Aorta (tissue), 5 donors: ENCODE data around the gene CHD8. TPM values are rescaled to one million over a fixed set of nuclear protein-coding genes. Genes with fewer than 3 reads are reported as not detected.

Experiments used
- ATAC-seq: fragments of 200-7000 bp; cut with Tn5 transposase; one replicate; pipeline ENCODE4 v1.9.1; 2022; ENCODE audit warnings: moderate library complexity; ENCODE audit not compliant: low FRiP score
- DNase-seq, 2 donors: peaks; one replicate each; pipeline ENCODE4 v3.0.0-alpha.2; 2020
- H3K27ac ChIP-seq, 2 donors: one replicate each; pipeline ENCODE4 v1.5.1; 2013; ENCODE audit warnings: low read length in 2 of 2, mild to moderate bottlenecking in 2 of 2, moderate library complexity in 2 of 2, control low read depth in 1 of 2, inconsistent platforms in 1 of 2, low read depth in 1 of 2
- H3K27me3 ChIP-seq, 2 donors: one replicate each; pipeline ENCODE4 v1.6.1; 2013; ENCODE audit warnings: control low read depth in 1 of 2, low read length in 1 of 2, mild to moderate bottlenecking in 1 of 2, moderate library complexity in 1 of 2; ENCODE audit not compliant: insufficient read depth in 2 of 2, control insufficient read depth in 1 of 2
- H3K36me3 ChIP-seq, 2 donors: one replicate each; pipeline ENCODE4 v1.6.1; 2013; ENCODE audit warnings: control low read depth in 1 of 2, low read length in 1 of 2, mild to moderate bottlenecking in 1 of 2; ENCODE audit not compliant: insufficient read depth in 2 of 2, control insufficient read depth in 1 of 2
- H3K4me1 ChIP-seq, 2 donors: one replicate each; pipeline ENCODE4 v1.6.1; 2013; ENCODE audit warnings: low read length in 2 of 2, control low read depth in 1 of 2, mild to moderate bottlenecking in 1 of 2, moderate library complexity in 1 of 2; ENCODE audit not compliant: insufficient read depth in 2 of 2, control insufficient read depth in 1 of 2
- H3K4me3 ChIP-seq, 2 donors: one replicate each; pipeline ENCODE4 v1.5.1; 2013; ENCODE audit warnings: low read length in 2 of 2, control low read depth in 1 of 2, mild to moderate bottlenecking in 1 of 2
- H3K9me3 ChIP-seq: one replicate; pipeline ENCODE4 v1.6.1; 2013; ENCODE audit warnings: mild to moderate bottlenecking, low read length; ENCODE audit not compliant: control insufficient read depth
- WGBS, 2 donors: extraction: QIAGEN DNeasy Blood & Tissue Kit; methylation state at CpG; one replicate each; pipeline ENCODE4 v1.1.7; 2013; 5-methylcytosine and 5-hydroxymethylcytosine counted together
- intact Hi-C, 2 donors: fragments of 100-400 bp; cut with DNase I; formaldehyde crosslinking; loops; one replicate each; pipeline versions ENCODE4 v1.14.2 to v1.15.0; 2022
- polyA plus RNA-seq, 2 donors: library from polyadenylated mRNA; stranded (reverse); fragments of 200-250 nt; gene quantifications; one replicate each; pipeline ENCODE4 v1.2.3, GENCODE V29; 2013
- total RNA-seq, 2 donors: library from RNA; stranded (reverse); fragmentation: NEBNext Ultra II Directional; extraction: Animal tissue kit (Norgen Biotek cat#: 25700); gene quantifications; one replicate each; pipeline ENCODE4 v1.2.1, GENCODE V29; 2021
- donor health status: healthy with polysubstance abuse.
- donor health status: Bipolar disorder and iron deficiency.
- donor health status: DM: no; HTN: no; CAD: no.
- donor health status: DM: no; HTN: no; CAD: no.
- donor health status: DM: yes; HTN: yes; CAD: no.

The CHD8 gene
- total and polyA plus RNA-seq, 4 donors = 10.4 to 73.3 (median 47.2) TPM

DNA sequence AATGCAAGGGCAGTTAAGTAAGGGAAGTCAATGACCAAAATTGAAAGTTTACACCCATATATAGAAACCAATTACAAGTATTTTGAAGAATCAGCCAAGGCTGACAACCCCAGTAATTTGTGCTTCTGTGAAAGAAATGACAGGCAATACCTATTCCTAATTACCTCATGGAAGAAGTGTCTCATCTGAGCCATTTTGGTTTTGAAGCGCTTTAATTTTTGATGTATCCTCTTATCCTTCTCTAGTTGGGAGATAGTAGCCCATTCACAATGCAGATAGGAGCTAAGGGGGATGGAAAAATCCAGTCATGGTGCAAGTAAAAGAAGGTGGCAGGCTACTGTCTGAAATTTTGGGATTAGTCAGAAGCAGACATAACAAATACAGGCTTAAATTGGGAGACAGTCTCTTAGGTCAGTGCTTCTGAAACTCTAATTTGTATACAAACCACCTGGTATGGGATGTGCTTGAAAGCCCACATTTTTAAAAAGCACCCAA, 41.7 kb downstream of the CHD8 start:
- no peak for ATAC-seq
- 95 to 98% methylated on average over 1 of the region's 1 CpG for WGBS, 2 donors
- no peak for DNase-seq
- intact Hi-C loops = no loop called here
- H3K27me3 ChIP-seq = no peaks in the 10 kb centered on the region
- no peak overlapping the region for H3K27ac ChIP-seq
- peaks cover 5 to 6% of the 10 kb centered on the region in 2 donors for H3K36me3 ChIP-seq
- H3K9me3 ChIP-seq = no peaks in the 10 kb centered on the region
- no peak overlapping the region for H3K4me3 ChIP-seq
- no peaks in the 10 kb centered on the region for H3K4me1 ChIP-seq

DNA sequence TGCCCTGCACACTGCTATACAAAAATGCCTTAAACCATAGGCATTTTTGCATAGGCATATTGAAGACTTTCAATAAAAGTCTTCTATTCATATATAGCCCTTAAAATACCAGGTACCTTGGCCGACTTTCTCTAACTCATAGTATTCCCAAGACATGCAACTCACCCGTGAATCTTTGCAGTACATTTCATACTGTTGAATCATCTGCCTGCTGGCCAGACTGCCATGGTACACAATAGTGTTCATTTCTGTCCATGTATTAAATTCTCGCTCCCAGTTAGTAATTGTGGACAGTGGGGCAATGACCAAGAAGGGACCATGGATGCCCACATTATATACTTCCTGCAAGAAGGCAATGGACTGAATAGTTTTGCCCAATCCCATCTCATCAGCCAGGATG, 47.8 kb downstream of the CHD8 start:
- 63% methylated on average over 3 of the region's 3 CpGs for WGBS, 2 donors
- intact Hi-C loops = no loop called here
- H3K4me3 ChIP-seq = no peak overlapping the region
- no peaks in the 10 kb centered on the region for H3K9me3 ChIP-seq
- no peak for DNase-seq
- H3K27ac ChIP-seq = no peak overlapping the region
- no peaks in the 10 kb centered on the region for H3K27me3 ChIP-seq
- peaks cover 11 to 14% of the 10 kb centered on the region in 2 donors for H3K36me3 ChIP-seq
- ATAC-seq = no peak
- H3K4me1 ChIP-seq = no peaks in the 10 kb centered on the region

DNA sequence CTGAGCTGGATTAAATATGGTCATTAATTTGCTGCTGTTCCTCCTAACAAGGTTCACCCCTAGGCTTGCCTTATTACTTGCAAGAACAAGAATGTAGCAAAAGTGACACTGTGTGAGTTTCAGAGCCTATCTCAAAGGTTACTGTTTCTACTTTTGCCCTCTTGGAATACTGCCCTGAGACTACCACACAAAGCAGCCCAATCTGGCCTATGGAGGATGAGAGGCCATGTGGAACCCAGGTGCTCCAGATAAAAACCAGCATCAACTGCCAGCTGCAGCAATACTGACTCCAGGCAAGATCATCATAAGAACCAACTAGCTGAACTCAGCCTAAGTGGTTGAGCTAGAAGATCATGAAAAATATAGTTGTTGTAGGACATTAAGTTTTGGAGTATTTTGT, 49.7 kb downstream of the CHD8 start:
- DNase-seq = no peak
- H3K36me3 ChIP-seq = peaks cover 16 to 22% of the 10 kb centered on the region in 2 donors
- no peaks in the 10 kb centered on the region for H3K9me3 ChIP-seq
- H3K4me3 ChIP-seq = no peak overlapping the region
- ATAC-seq = no peak
- no peaks in the 10 kb centered on the region for H3K27me3 ChIP-seq
- intact Hi-C loops = no loop called here
- no peaks in the 10 kb centered on the region for H3K4me1 ChIP-seq
- no peak overlapping the region for H3K27ac ChIP-seq

DNA sequence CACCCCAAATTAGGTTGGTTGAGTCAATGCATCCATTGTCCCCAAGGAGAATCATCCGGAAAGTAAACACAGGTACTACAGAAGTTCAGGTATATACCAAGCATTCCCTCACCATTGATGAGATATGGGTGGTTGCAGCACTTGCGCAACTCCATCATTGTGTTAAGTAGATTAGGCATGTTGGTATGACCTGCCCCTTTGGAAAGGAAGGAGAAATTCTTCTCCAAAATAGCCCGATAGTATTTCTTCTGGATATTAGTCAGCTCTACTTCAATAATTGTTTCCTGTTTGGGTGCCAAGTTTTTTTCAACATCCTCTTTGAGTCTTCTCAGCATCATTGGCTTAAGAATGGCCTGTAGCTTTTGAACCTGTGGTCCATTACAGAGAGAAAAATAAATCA, 50.8 kb downstream of the CHD8 start:
- 73 to 75% methylated on average over 3 of the region's 3 CpGs for WGBS, 2 donors
- intact Hi-C loops = no loop called here
- DNase-seq (no peak), ATAC-seq (no peak)
- Histone ChIP-seq H3K27ac (no peak overlapping the region), H3K4me1 (no peaks in the 10 kb centered on the region), H3K9me3 (no peaks in the 10 kb centered on the region), H3K27me3 (no peaks in the 10 kb centered on the region), H3K36me3 (peaks cover 15 to 23% of the 10 kb centered on the region in 2 donors), H3K4me3 (no peak overlapping the region)

DNA sequence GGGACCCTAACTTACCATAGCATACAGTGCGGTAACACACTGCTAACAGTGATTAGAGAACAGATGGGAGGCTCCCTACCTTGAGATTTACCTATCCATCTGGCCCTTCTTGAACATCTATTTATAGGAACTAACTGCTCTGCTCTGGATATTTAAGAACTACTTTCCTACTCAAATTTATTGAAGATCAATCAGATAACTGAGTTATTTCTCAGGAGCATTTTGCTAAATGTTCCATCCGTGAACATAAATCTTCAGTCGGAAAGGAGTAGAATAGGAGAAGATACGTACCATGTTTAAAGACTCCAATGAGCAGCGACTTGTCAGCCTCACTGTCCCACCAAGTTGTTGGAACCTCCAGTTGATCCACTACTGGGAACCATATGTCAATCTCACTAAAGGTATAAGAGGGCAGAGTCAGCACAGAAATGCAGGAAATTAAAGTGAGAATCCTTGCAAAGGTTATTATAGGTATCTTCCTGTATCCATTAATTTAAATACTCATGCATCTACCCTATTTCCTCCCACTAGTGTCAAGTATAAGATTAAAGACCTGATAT, 56.5 kb downstream of the CHD8 start:
- intact Hi-C loops = no loop called here

DNA sequence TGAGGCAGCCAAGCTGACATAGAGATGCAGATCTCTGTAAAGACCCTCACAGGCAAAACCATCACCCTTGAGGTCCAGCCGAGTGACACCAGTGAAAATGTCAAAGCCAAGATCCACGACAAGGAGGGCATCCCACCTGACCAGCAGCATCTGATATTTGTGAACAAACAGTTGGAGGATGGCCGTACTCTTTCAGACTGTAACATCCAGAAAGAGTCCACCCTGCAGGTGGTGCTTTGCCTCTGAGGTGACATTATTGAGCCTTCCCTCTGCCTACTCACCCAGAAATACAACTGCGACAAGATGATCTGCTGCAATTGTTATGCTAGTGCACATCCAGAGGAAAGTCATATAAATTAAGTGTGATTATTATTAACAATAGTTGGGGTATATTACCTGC, 57.0 kb downstream of the CHD8 start:
- Histone ChIP-seq H3K27me3 (no peaks in the 10 kb centered on the region), H3K36me3 (peaks cover 16 to 27% of the 10 kb centered on the region in 2 donors), H3K4me3 (no peak overlapping the region), H3K27ac (no peak overlapping the region), H3K9me3 (no peaks in the 10 kb centered on the region), H3K4me1 (no peaks in the 10 kb centered on the region)
- 95 to 97% methylated on average over 4 of the region's 4 CpGs for WGBS, 2 donors
- intact Hi-C loops = no loop called here
- ATAC-seq (no peak), DNase-seq (no peak)

More for the DNA sequence above, 56.5 kb downstream of the CHD8 start:
- Histone ChIP-seq H3K4me1 (no peaks in the 10 kb centered on the region), H3K9me3 (no peaks in the 10 kb centered on the region), H3K36me3 (peaks cover 16 to 25% of the 10 kb centered on the region in 2 donors), H3K27me3 (no peaks in the 10 kb centered on the region), H3K4me3 (no peak overlapping the region), H3K27ac (no peak overlapping the region)
- ATAC-seq (no peak), DNase-seq (no peak)
- WGBS, 2 donors = 96 to 98% methylated on average over 5 of the region's 5 CpGs

DNA sequence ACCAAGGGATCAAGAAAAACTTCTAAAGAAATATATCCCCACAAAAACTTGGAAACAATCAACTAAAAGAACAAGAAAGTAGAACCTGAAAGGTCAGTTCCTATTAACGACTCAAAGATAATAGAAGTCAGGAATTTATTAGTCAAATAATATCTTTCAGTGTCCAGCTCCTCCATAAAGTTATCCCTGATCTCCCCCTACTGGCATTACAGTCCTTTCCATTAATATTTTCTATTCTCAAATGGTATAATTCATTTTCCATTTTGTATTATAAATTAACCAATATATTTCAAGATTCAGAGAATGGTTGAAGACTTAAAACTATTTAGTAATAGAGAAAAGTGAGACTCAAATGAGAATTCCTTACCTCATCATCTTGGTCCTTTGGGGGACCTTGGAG, 60.5 kb downstream of the CHD8 start:
- Histone ChIP-seq H3K27ac (no peak overlapping the region), H3K4me1 (no peaks in the 10 kb centered on the region), H3K4me3 (no peak overlapping the region), H3K36me3 (peaks cover 13 to 23% of the 10 kb centered on the region in 2 donors), H3K27me3 (no peaks in the 10 kb centered on the region), H3K9me3 (no peaks in the 10 kb centered on the region)
- DNase-seq = no peak
- intact Hi-C loops = no loop called here
- ATAC-seq = no peak
- WGBS, 2 donors = 0 to 39% methylated on average over 1 of the region's 1 CpG

DNA sequence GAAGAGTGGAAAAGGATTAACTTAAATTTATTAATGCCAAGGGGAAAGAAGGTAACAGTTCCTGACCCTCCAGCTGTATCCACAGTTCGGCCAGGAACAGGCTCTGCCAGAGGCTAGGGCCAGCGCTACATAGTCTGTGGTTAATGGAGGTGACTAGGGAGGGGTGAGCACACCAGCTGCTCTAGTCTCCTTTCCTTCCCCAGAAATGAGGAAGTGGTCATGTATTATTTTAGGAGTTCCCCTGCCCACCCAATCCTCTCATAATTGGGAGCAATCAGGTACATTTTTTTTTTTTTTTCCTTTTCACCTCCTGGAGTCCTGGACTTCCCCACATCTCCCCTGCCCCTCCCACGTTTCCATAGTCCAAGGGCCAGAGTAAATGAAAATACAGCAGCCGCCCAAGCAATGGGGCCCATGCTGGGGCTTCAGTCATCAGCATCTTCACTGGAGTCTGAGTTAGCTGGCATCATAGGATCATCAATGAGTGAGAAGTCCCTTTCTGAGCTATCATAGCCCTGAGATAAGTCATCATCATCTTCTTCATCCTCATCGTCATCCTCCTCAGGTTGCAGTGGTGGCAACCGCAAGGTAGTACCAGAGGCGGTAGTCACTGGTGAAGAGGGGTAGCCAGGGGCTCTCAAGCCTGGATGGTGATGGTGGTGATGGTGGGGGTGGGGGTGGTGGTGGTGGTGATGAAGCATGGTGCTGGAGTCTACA, 70.6 kb downstream of the CHD8 start:
- H3K4me1 ChIP-seq = peaks cover 0 to 2% of the 10 kb centered on the region in 2 donors
- DNase-seq = no peak
- H3K36me3 ChIP-seq = peaks cover 2 to 4% of the 10 kb centered on the region in 2 donors
- WGBS, 2 donors = 87 to 88% methylated on average over 7 of the region's 7 CpGs
- H3K9me3 ChIP-seq = no peaks in the 10 kb centered on the region
- H3K27ac ChIP-seq = peak overlapping the region; percentile 13 to 44
- intact Hi-C loops = loop anchor here in 1 of 2 donors (10.0 kb wide), 1 partner anchor 311 kb away; the partner anchor contains the start of gene ARHGEF40
- ATAC-seq = no peak
- no peaks in the 10 kb centered on the region for H3K27me3 ChIP-seq
- no peak overlapping the region for H3K4me3 ChIP-seq

DNA sequence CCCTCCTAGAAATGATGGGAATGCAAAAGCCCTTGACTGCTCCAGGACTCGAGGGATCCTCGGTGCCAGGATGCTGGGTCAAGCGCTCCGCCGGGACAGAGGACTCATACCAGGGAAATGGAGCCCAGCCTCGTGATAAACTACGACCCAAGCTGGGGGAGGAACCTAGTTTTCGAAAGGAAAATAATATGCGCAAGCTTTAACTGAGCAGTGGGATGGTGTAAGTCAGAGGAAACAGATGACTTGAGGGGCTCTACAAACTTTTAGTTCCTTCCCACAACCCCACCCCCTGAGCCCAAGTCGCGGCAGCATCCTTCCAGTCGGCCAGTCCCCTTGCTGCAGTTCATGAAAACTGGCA, 71.5 kb downstream of the CHD8 start:
- ATAC-seq = no peak
- H3K4me1 ChIP-seq = peaks cover 0 to 2% of the 10 kb centered on the region in 2 donors
- no peaks in the 10 kb centered on the region for H3K9me3 ChIP-seq
- intact Hi-C loops = loop anchor here (1.0 to 10.0 kb wide), 5 partner anchors 53 to 310 kb away; partner anchors contain the start of genes HNRNPC (in 2 of the 2), ARHGEF40 (in 1 of the 2) and CHD8 (in 1 of the 2)
- WGBS, 2 donors = 0 to 1% methylated on average over 12 of the region's 12 CpGs
- peak overlapping the region; percentile 29 to 32 for H3K4me3 ChIP-seq
- no peak for DNase-seq
- peak overlapping the region in 1 of 2 donors; percentile 80 for H3K27ac ChIP-seq
- H3K27me3 ChIP-seq = no peaks in the 10 kb centered on the region
- H3K36me3 ChIP-seq = peaks cover 2 to 4% of the 10 kb centered on the region in 2 donors
